Activated CD4-positive, alpha-beta T cell treated with anti-CD3 and anti-CD28 coated beads, Interleukin-2, amount 50 U/mL, for 4 hours (primary cell): Measurements from ENCODE around the gene DIP2B.

Experiments
- DNase-seq, 2 experiments: peaks; one replicate each; pipeline ENCODE4 v3.0.0-alpha.2; 2020

The DIP2B gene

DNA sequence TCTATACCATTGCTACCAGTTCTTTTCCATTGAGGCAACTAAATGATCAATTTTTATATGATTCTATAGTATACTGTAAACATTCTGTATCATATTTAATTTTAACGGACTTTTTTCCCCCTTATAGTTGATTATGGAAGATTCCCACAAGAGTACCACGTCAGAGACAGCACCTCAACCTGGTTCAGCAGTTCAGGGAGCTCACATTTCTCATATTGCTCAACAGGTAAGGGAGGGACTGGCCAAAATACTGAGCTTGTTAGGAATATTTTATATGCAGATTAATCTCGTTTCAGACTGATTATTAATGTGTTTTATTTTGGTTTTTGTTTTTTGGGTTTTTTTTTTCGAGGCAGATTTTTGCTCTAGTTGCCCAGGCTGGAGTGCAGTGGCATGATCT is 275.2 kb downstream of the DIP2B start:
- DNase-seq = no peak

DNA sequence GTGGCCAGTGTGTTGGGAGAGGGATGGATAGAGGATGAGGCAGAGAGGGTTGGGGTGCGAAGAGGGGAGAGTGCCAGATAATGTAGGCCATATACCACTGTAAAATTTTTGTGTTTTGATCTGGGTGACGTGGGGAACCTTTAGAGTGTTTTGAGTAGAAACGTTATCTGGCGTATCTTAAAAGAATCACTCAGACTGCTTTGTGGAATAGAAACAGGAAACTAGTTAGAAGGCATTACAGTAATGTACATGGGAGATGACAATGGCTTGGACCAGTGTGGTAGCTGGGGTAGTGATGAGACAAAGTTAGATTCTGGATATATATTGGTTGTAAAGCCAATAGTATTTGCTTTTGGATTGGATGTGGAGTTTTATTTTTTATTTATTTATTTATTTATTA is 279.7 kb downstream of the DIP2B start:
- DNase-seq = no peak

DNA sequence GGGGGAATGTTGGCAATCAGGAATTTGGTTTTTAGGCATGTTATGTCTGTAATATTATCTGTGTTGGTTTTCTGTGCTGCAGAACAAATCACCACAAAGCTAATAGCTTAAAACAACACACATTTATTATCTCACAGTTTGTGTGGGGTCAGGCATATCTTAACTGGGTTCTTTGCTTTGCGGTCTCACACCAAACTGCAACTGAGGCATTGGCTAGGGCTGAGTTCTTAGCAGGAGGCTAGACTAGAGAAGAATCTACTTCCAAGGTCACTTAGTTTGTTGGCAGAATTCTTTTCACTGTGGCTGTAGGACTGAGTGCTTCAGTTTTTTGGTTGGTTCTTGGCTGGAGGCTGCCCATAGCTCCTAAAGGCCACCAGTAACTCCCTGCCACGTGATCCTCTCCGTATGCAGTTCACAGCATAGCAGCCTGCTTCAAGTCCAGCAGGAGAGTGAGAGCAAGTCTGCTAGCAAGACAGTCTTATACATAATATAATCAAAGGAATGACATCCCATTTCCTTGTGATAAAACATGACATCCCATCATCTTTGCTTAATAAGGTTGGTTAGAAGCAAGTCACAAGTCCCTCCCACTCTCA is 280.7 kb downstream of the DIP2B start:
- DNase-seq = no peak

DNA sequence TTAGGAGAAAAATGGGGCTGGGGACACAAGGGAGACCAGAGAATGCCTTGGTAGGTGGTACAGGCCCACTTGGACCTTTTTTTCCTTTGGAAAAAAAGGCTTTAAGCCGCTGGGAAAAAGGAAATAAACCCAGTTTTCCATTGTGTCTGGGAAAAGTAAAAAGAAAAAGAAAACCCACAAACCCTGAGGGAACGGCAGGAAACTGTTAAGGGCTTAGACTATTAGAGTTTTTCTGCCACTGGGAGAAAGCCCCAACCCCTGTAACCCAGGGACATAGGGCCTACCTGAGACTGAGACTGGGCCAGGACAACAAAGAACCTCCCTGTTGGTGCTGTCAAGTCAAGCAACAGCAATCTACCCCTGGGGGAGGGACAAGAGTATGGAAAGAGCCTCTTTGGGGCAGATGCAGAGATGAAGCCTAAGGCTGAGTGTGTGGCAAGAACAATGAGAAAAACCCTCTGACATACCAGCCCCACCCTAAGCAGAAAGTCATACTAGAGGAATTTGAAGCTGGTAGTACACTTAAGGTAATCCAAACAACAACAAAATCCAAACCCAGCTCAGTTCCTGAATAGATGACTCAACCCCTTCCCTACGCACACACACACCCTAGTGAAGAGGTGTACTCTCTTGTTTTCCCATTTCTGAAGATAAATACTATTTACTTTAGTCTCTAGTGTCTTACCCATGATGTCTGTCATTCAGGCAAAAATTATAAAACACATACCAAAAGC is 281.9 kb downstream of the DIP2B start:
- DNase-seq = no peak

DNA sequence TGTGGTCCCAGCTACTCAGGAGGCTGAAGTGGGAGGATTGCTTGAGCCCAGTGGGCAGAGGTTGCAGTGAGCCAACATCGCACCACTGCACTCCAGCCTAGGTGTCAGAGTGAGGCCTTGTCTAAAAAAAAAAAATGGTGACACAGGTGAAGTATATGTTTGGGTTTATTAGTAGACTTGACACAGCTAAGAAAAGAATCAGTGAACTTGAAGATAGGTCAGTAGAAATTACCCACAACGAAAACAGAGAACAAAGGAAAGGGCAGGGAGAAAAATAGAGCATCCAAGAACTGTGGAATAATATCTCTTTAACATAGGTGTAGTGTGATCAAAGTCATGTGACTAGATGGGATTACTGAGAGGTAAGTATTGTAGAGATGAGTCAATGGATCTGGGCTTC is 282.8 kb downstream of the DIP2B start:
- DNase-seq = no peak

DNA sequence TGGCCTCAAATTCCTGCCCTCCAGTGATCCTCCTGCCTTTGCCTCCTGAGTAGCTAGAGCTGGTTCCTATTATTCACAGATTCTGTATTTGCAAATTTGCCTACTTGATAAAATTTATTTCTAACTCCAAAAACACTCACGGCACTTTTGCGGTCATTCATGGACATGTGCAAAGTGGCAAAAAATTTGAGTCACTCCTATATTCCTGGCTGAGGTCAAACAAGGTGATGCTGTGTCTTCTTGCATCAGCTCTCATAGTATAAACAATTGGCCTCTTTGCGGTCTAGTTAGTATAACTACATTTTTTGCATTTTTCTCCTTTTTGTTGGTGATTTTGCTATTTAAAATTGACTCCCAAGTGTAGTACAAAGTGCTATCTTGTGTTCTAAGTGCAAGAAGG is 283.8 kb downstream of the DIP2B start:
- DNase-seq = no peak

DNA sequence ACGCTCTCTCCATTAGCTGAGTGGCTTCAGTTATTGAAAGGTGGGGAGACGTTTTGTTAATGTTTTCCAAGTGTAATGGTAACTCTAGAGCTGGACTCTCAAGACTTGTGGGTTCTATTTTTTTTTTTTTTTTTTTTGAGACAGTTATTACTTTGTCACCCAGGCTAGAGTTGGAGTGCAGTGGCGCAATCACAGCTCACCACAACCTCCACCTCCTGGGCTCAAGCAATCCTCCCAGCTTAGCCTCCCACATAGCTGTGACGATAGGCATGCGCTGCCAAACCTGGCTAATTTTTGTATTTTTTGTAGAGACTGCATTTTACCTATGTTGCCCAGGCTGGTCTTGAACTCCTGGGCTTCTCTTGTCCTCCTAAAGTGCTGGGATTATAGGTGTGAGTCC is 285.3 kb downstream of the DIP2B start:
- no peak for DNase-seq
